ENCODE measurements around the gene XK.

GRCh38 chrX:37754516-37754915, 68.9 kb downstream of the XK start:
- TF ChIP-seq, protein P1, sequence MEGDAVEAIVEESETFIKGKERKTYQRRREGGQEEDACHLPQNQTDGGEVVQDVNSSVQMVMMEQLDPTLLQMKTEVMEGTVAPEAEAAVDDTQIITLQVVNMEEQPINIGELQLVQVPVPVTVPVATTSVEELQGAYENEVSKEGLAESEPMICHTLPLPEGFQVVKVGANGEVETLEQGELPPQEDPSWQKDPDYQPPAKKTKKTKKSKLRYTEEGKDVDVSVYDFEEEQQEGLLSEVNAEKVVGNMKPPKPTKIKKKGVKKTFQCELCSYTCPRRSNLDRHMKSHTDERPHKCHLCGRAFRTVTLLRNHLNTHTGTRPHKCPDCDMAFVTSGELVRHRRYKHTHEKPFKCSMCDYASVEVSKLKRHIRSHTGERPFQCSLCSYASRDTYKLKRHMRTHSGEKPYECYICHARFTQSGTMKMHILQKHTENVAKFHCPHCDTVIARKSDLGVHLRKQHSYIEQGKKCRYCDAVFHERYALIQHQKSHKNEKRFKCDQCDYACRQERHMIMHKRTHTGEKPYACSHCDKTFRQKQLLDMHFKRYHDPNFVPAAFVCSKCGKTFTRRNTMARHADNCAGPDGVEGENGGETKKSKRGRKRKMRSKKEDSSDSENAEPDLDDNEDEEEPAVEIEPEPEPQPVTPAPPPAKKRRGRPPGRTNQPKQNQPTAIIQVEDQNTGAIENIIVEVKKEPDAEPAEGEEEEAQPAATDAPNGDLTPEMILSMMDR (IDR thresholded peaks at IDR 0.05; ENCODE audit: insufficient read depth, low read length, poor library complexity, severe bottlenecking) = no peak
- no peak for TF ChIP-seq EZH2phosphoT487 (conservative IDR thresholded peaks at IDR 0.05; ENCODE audit: low read length)

Data from SU-DHL-6 (cell line).